Thoracic aorta (tissue), 2 donors: ENCODE results near the gene SETBP1. TPM values are rescaled to one million over a fixed set of nuclear protein-coding genes. Genes with fewer than 3 reads are reported as not detected.

Experiments
- ATAC-seq: fragments of 150-250 bp; one replicate; pipeline ENCODE4 v1.8.0; 2017; ENCODE audit warnings: low read depth; ENCODE audit not compliant: insufficient number of reproducible peaks, low FRiP score
- DNase-seq: peaks from one replicate; pipeline ENCODE4 v3.0.0-alpha.2; 2020; ENCODE audit warnings: low spot score
- H3K27ac ChIP-seq, 2 donors: fragments of 200-600 bp; sonication (generic); 1 replicate in 1 of 2; 2 replicates in 1 of 2; pipeline ENCODE4 v1.5.1; 2016; ENCODE audit warnings: mild to moderate bottlenecking in 2 of 2, moderate library complexity in 2 of 2
- H3K27me3 ChIP-seq: fragments of 200-600 bp; sonication (generic); replicated peaks from 2 replicates; pipeline ENCODE4 v1.6.0; 2016; ENCODE audit warnings: mild to moderate bottlenecking; ENCODE audit not compliant: insufficient read depth
- H3K36me3 ChIP-seq: fragments of 200-600 bp; sonication (generic); one replicate; pipeline ENCODE4 v1.5.1; 2016
- H3K4me1 ChIP-seq, 2 donors: fragments of 200-600 bp; sonication (generic); 1 replicate in 1 of 2; 2 replicates in 1 of 2; pipeline versions ENCODE4 v1.5.1 to v1.6.0; 2016; ENCODE audit warnings: low read depth in 2 of 2, mild to moderate bottlenecking in 1 of 2; ENCODE audit not compliant: control insufficient read depth in 1 of 2
- H3K4me3 ChIP-seq: fragments of 200-600 bp; sonication (generic); 2 replicates; pipeline ENCODE4 v1.5.1; 2016; ENCODE audit warnings: mild to moderate bottlenecking
- H3K9me3 ChIP-seq: fragments of 200-600 bp; sonication (generic); 2 replicates; pipeline ENCODE4 v1.5.1; 2016
- total RNA-seq, 2 donors: library from RNA; depleted of rRNA; stranded (reverse); fragments of >200 nt; gene quantifications; one replicate each; pipeline versions ENCODE4 v1.1.0 to v1.2.3, GENCODE V29; 2016
- TF ChIP-seq, protein P1 (sequence below): fragments of 200-600 bp; sonication (generic); IDR thresholded peaks from one replicate; pipeline ENCODE4 v1.5.1; 2019; ENCODE audit warnings: antibody characterized with exemption

Gene SETBP1
- total RNA-seq, 2 donors from 2014 or later, result 39.3 to 50.2 TPM

DNA sequence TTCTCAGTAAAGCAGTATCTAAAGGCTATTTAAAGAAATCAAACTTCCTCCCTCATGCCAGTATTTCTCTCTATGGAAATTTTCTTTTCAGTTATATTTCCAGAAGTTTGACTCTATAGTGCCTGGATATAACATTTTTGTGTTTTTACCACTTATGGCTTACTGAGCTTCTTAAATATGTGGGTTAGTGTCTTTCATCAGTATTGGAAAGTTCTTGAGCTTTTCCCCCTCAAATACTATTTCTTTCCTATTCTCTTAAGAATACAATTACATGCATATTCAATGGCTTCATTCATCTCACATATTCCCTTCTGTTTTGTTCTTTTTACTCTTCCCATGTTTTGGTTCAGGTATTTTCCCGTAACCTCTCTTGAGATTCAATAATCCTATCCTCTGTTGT lies 432.0 kb downstream of the SETBP1 start:
- ATAC-seq (no peak), DNase-seq (no peak)
- Histone ChIP-seq H3K36me3 (no peaks in the 10 kb centered on the region), H3K27me3 (no peaks in the 10 kb centered on the region), H3K9me3 (no peaks in the 10 kb centered on the region), H3K4me1 (no peaks in the 10 kb centered on the region), H3K4me3 (no peak overlapping the region), H3K27ac (no peak overlapping the region)
- TF ChIP-seq, protein P1, sequence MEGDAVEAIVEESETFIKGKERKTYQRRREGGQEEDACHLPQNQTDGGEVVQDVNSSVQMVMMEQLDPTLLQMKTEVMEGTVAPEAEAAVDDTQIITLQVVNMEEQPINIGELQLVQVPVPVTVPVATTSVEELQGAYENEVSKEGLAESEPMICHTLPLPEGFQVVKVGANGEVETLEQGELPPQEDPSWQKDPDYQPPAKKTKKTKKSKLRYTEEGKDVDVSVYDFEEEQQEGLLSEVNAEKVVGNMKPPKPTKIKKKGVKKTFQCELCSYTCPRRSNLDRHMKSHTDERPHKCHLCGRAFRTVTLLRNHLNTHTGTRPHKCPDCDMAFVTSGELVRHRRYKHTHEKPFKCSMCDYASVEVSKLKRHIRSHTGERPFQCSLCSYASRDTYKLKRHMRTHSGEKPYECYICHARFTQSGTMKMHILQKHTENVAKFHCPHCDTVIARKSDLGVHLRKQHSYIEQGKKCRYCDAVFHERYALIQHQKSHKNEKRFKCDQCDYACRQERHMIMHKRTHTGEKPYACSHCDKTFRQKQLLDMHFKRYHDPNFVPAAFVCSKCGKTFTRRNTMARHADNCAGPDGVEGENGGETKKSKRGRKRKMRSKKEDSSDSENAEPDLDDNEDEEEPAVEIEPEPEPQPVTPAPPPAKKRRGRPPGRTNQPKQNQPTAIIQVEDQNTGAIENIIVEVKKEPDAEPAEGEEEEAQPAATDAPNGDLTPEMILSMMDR, result no peak

DNA sequence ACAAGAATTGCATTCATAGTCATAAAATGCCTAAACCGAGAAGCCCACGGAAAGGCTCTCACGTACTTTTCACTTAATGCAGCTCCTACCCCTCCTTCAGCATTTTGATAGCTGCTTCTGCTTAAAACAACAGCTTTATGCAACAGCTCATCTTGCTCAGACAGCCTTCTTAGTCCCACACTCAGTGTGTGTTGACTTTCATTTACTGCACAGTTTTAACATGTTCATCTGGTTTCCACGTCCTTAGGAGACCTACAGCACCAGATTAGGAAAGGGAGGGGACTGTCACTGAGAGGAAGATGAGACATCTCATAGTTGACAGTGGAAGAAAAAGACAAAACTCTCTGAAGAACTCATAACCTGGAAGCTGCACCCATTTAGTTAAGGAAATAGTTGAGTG lies 435.4 kb downstream of the SETBP1 start:
- no peaks in the 10 kb centered on the region for H3K27me3 ChIP-seq
- ATAC-seq (no peak), DNase-seq (no peak)
- TF ChIP-seq, protein P1, result no peak
- no peaks in the 10 kb centered on the region for H3K4me1 ChIP-seq
- H3K9me3 ChIP-seq, result no peaks in the 10 kb centered on the region
- no peak overlapping the region for H3K27ac ChIP-seq
- H3K36me3 ChIP-seq, result no peaks in the 10 kb centered on the region
- H3K4me3 ChIP-seq, result no peak overlapping the region
